OCI-LY3 (cell line): ENCODE data around the gene NIPAL4.

Source experiments
- EZH2phosphoT487 ChIP-seq: fragments of 200-600 bp; shearing (Covaris generic); IDR thresholded peaks from 2 replicates; pipeline ENCODE4 v1.6.1; 2018; ENCODE audit warnings: antibody characterized with exemption, mixed run types, low read depth
- TF ChIP-seq, protein P1 (sequence below): fragments of 200-600, 300-600 bp; sonication (generic); IDR thresholded peaks from 2 replicates; pipeline ENCODE4 v1.5.1; 2014; ENCODE audit warnings: antibody characterized with exemption, low read length, low read depth

- TF ChIP-seq, protein P1, sequence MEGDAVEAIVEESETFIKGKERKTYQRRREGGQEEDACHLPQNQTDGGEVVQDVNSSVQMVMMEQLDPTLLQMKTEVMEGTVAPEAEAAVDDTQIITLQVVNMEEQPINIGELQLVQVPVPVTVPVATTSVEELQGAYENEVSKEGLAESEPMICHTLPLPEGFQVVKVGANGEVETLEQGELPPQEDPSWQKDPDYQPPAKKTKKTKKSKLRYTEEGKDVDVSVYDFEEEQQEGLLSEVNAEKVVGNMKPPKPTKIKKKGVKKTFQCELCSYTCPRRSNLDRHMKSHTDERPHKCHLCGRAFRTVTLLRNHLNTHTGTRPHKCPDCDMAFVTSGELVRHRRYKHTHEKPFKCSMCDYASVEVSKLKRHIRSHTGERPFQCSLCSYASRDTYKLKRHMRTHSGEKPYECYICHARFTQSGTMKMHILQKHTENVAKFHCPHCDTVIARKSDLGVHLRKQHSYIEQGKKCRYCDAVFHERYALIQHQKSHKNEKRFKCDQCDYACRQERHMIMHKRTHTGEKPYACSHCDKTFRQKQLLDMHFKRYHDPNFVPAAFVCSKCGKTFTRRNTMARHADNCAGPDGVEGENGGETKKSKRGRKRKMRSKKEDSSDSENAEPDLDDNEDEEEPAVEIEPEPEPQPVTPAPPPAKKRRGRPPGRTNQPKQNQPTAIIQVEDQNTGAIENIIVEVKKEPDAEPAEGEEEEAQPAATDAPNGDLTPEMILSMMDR, result no peak
- no peak for TF ChIP-seq EZH2phosphoT487
Measured at GRCh38 chr5:157516626-157517325, 56.8 kb downstream of the NIPAL4 start.
